HepG2 (cell line): ENCODE measurements around the gene PHYHIPL. TPM values are rescaled to one million over a fixed set of nuclear protein-coding genes. Genes with fewer than 3 reads are reported as not detected.

Source experiments
- ATAC-seq: fragments of 200-7000 bp; cut with Tn5 transposase; 3 replicates; pipeline ENCODE4 v1.9.1; 2020; ENCODE audit warnings: mild to moderate bottlenecking, moderate library complexity
- BruUV-seq: library from RNA; stranded (reverse); fragments of 400-500 nt; replicated peaks from 2 replicates; lab custom pipeline; 2021; lab: Mats Ljungman, UMichigan
- CTCF ChIA-PET: fragments of 300-600 bp; formaldehyde crosslinking; extraction: SDS; loops from one replicate; lab custom pipeline; 2021; ENCODE audit warnings: low total read pairs, inconsistent platforms, low intra/inter-chr PET ratio; lab: Yijun Ruan, JAX
- POLR2A ChIA-PET: fragments of 350-600 bp; sonication (Branson Sonifier 250); formaldehyde crosslinking; loops from one replicate; lab custom pipeline; 2020; ENCODE audit warnings: antibody characterized with exemption, inconsistent platforms; lab: Yijun Ruan, JAX
- DNase-seq: peaks from one replicate; pipeline ENCODE4 v3.0.0-alpha.2; 2015; ENCODE audit warnings: low spot score
- FAIRE-seq: peaks from 3 replicates; lab custom pipeline; 2011; peaks lifted over from hg19 to GRCh38; lab: Jason Lieb, UNC
- H2AFZ ChIP-seq: one replicate; pipeline ENCODE4 v1.6.1; 2011; ENCODE audit warnings: low read length, inconsistent platforms
- H3K27ac ChIP-seq: fragments of 300-600 bp; 3 replicates; pipeline ENCODE4 v1.8.0; 2011; ENCODE audit warnings: mixed run types, mild to moderate bottlenecking, mixed read lengths, low read length, inconsistent platforms; ENCODE audit not compliant: insufficient read depth; ENCODE audit errors: extremely low read length
- H3K27me3 ChIP-seq, 2 experiments: fragments of 200-600 bp in 1 of 2; 2 replicates in 1 of 2; 3 replicates in 1 of 2; pipeline versions ENCODE4 v1.6.0 to v1.8.0; 2011; ENCODE audit warnings: low read length in 2 of 2, mild to moderate bottlenecking in 2 of 2, moderate library complexity in 2 of 2, inconsistent platforms in 1 of 2; ENCODE audit not compliant: insufficient read depth in 2 of 2, control insufficient read depth in 1 of 2
- H3K36me3 ChIP-seq, 2 experiments: fragments of 200-600 bp in 1 of 2; replicated peaks in 1 of 2; 2 replicates in 1 of 2; 3 replicates in 1 of 2; pipeline versions ENCODE4 v1.5.1 to v1.8.0; 2011; ENCODE audit warnings: low read length in 2 of 2, inconsistent platforms in 1 of 2; ENCODE audit not compliant: insufficient read depth in 2 of 2, control insufficient read depth in 1 of 2
- H3K4me1 ChIP-seq: 2 replicates; pipeline ENCODE4 v1.5.1; 2012; ENCODE audit warnings: low read length, inconsistent platforms; ENCODE audit not compliant: insufficient read depth
- H3K4me2 ChIP-seq: 2 replicates; pipeline ENCODE4 v1.6.0; 2011; ENCODE audit warnings: low read depth, low read length, inconsistent platforms
- H3K4me3 ChIP-seq, 3 experiments: fragments of 200-600 bp in 1 of 3; sonication (generic), shearing (Covaris generic) in 1 of 3; replicated peaks in 1 of 3; 2 replicates each; pipeline ENCODE4 v1.5.1; 2011 to 2016; ENCODE audit warnings: low read length in 3 of 3, inconsistent platforms in 2 of 3, low read depth in 2 of 3, mild to moderate bottlenecking in 2 of 3, control low read depth in 1 of 3, mixed read lengths in 1 of 3; ENCODE audit not compliant: insufficient read depth in 1 of 3
- H3K79me2 ChIP-seq: one replicate; pipeline ENCODE4 v1.6.1; 2011; ENCODE audit warnings: low read length, inconsistent platforms; ENCODE audit not compliant: insufficient read depth
- H3K9ac ChIP-seq: 2 replicates; pipeline ENCODE4 v1.6.0; 2011; ENCODE audit warnings: mild to moderate bottlenecking, low read depth, low read length, inconsistent platforms; ENCODE audit not compliant: insufficient read depth
- H3K9me3 ChIP-seq: 2 replicates; pipeline ENCODE4 v1.5.1; 2012; ENCODE audit warnings: mild to moderate bottlenecking, low read length
- H4K20me1 ChIP-seq: 2 replicates; pipeline ENCODE4 v1.6.0; 2011; ENCODE audit warnings: inconsistent platforms, mild to moderate bottlenecking, low read length, moderate library complexity; ENCODE audit not compliant: insufficient read depth
- CEBPG ChIP-seq: IDR thresholded peaks from 2 replicates; pipeline ENCODE4 v1.6.1; 2016
- FOXA1 ChIP-seq, 2 experiments: fragments of 450-650 bp in 1 of 2; sonication (generic) in 1 of 2; formaldehyde crosslinking in 1 of 2; IDR thresholded peaks; 2 replicates each; pipeline versions ENCODE4 v1.4.0 to v1.6.1; 2016 to 2020; ENCODE audit warnings: missing genetic modification reagents in 1 of 2
- GATAD2A ChIP-seq: IDR thresholded peaks from 2 replicates; pipeline ENCODE4 v1.6.1; 2016
- ISL2 ChIP-seq: sonication (generic); formaldehyde crosslinking; IDR thresholded peaks from 2 replicates; pipeline ENCODE4 v1.5.0; 2020; ENCODE audit warnings: missing genetic modification reagents
- MXD1 ChIP-seq: sonication (generic); formaldehyde crosslinking; IDR thresholded peaks from 2 replicates; pipeline ENCODE4 v1.4.0; 2020; ENCODE audit warnings: mild to moderate bottlenecking, missing genetic modification reagents
- SIX1 ChIP-seq: sonication (generic); formaldehyde crosslinking; IDR thresholded peaks from 2 replicates; pipeline ENCODE4 v1.4.0; 2020; ENCODE audit warnings: missing genetic modification reagents, borderline replicate concordance
- SOX13 ChIP-seq, 3 experiments: fragments of 450-650 bp in 1 of 3; sonication (generic) in 1 of 3; formaldehyde crosslinking in 1 of 3; IDR thresholded peaks in 2 of 3; conservative IDR thresholded peaks in 1 of 3; 2 replicates each; pipeline versions ENCODE4 v1.5.0 to v1.6.1; 2016 to 2020; ENCODE audit warnings: antibody characterized with exemption in 1 of 3, mild to moderate bottlenecking in 1 of 3, missing compliant biosample characterization in 1 of 3, missing genetic modification reagents in 1 of 3, moderate library complexity in 1 of 3
- SOX5 ChIP-seq: IDR thresholded peaks from 2 replicates; pipeline ENCODE4 v1.6.1; 2016; ENCODE audit warnings: borderline replicate concordance
- SOX6 ChIP-seq, 2 experiments: fragments of 450-650 bp in 1 of 2; sonication (generic) in 1 of 2; formaldehyde crosslinking in 1 of 2; IDR thresholded peaks; 2 replicates each; pipeline versions ENCODE4 v1.4.0 to v1.6.1; 2017 to 2020; ENCODE audit warnings: antibody characterized with exemption in 1 of 2, mild to moderate bottlenecking in 1 of 2, missing genetic modification reagents in 1 of 2
- TGIF2 ChIP-seq: IDR thresholded peaks from 2 replicates; pipeline ENCODE4 v1.6.1; 2016; ENCODE audit warnings: control low read depth, missing compliant biosample characterization
- ZBTB21 ChIP-seq: sonication (generic); formaldehyde crosslinking; IDR thresholded peaks from 2 replicates; pipeline ENCODE4 v1.4.0; 2020; ENCODE audit warnings: missing genetic modification reagents
- ZMYM4 ChIP-seq: sonication (generic); formaldehyde crosslinking; IDR thresholded peaks from 2 replicates; pipeline ENCODE4 v1.8.1; 2023; ENCODE audit warnings: mild to moderate bottlenecking, missing genetic modification reagents
- ZNF644 ChIP-seq: IDR thresholded peaks from 2 replicates; pipeline ENCODE4 v1.6.1; 2016; ENCODE audit warnings: low read depth
- WGBS: methylation state at CpG from one replicate; pipeline ENCODE4 v1.1.6; 2017; ENCODE audit warnings: low lambda C conversion rate; 5-methylcytosine and 5-hydroxymethylcytosine counted together
- in situ Hi-C: cut with HindIII; loops from 2 replicates; pipeline ENCODE4 v1.10.0; 2017; ENCODE audit warnings: low pct_unique_long_range_greater_than_20kb; ENCODE audit not compliant: extremely low pct_ligation_motif_present
- intact Hi-C: fragments of 100-400 bp; cut with micrococcal nuclease; formaldehyde crosslinking; loops from one replicate; pipeline ENCODE4 v1.10.0; 2022; ENCODE audit not compliant: unreplicated experiment
- polyA plus RNA-seq, 8 experiments: library from polyadenylated mRNA; depleted of rRNA in 3 of 8; stranded (reverse) in 7 of 8; unstranded in 1 of 8; fragments of >200 nt; fragmentation: Illumina TruSeq in 4 of 8; extraction: Trizol in 4 of 8; gene quantifications; 2 replicates each; pipeline versions ENCODE4 v1.2.1 to v1.2.3, GENCODE V29; 2011 to 2016; ENCODE audit warnings: low read depth in 4 of 8, missing spikeins in 1 of 8, mixed read lengths in 1 of 8; ENCODE audit not compliant: insufficient read depth in 1 of 8
- total RNA-seq, 5 experiments: library from RNA; depleted of rRNA; stranded (reverse); fragments of >200 nt; fragmentation: Illumina TruSeq; extraction: Trizol; gene quantifications; 2 replicates each; pipeline ENCODE4 v1.2.3, GENCODE V29; 2016; ENCODE audit warnings: low read depth in 1 of 5
- TF ChIP-seq, protein P1 (sequence below): sonication (generic); formaldehyde crosslinking; IDR thresholded peaks from 2 replicates; pipeline ENCODE4 v1.4.0; 2020; ENCODE audit warnings: mild to moderate bottlenecking, missing genetic modification reagents
- TF ChIP-seq, protein P2 (sequence below), 2 experiments: sonication (generic) in 1 of 2; formaldehyde crosslinking in 1 of 2; IDR thresholded peaks; 2 replicates each; pipeline versions ENCODE4 v1.6.1 to v1.9.0; 2014 to 2022; ENCODE audit warnings: antibody characterized with exemption in 1 of 2, borderline replicate concordance in 1 of 2, inconsistent platforms in 1 of 2, low read depth in 1 of 2, missing genetic modification reagents in 1 of 2

The PHYHIPL gene
- total and polyA plus RNA-seq, 2 of the 13 experiments (the other 11 are each of a cell fraction or from before 2014, with no cell fraction given) = 40.6 to 78.5 TPM

DNA sequence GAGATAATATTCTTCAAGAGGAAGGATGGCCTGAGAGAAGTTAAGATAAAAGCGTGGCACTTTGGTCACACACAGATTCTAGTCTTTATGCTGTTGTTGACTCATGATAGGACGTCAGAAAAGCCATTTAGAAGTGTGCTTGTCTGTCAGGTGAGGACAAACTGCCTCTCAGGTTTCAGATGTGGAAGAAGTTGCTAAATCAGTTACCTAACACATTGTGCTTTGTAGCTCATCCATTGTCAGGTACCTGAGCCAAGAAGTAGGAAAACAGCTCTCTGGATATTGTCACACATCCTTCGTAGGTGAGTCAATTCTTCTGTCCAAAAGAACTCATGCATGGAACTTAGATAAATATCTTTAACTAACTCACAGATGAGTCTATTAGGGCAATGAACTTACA is 49.5 kb upstream of the PHYHIPL start:
- no peak for FAIRE-seq
- intact Hi-C loops = no loop called here

More for the DNA sequence above, 49.5 kb upstream of the PHYHIPL start:
- POLR2A ChIA-PET = no interaction called here
- in situ Hi-C loops = no loop called here
- H3K27ac ChIP-seq = no peak overlapping the region
- no peaks in the 10 kb centered on the region for H3K79me2 ChIP-seq
- H3K4me3 ChIP-seq = no peak overlapping the region
- H3K27me3 ChIP-seq = no peaks in the 10 kb centered on the region
- H3K9me3 ChIP-seq = no peaks in the 10 kb centered on the region
- 0 out of 2 replicates have a peak overlapping the region, but pooled peaks have one; percentile 6 for H3K4me2 ChIP-seq
- no peak overlapping the region for H3K9ac ChIP-seq
- WGBS = 55% methylated on average over 3 of the region's 3 CpGs
- TF ChIP-seq ZMYM4 (CRISPR knock-in tag) = 0 out of 2 replicates have a peak, but pooled peaks have one; percentile 29
- peak; percentile 56 for TF ChIP-seq SOX13 (IDR thresholded peaks at IDR 0.05)
- TF ChIP-seq SOX13 (CRISPR knock-in tag; conservative IDR thresholded peaks at IDR 0.05 in 1 of 2, IDR thresholded peaks at IDR 0.05 in 1 of 2) = peak in 1 of 2 experiments; percentile 79; a peak in 2 of 4 replicates
- 0 out of 2 replicates have a peak, but pooled peaks have one; percentile 27 for TF ChIP-seq ZNF644 (CRISPR knock-in tag)
- no peak for TF ChIP-seq SOX6 (IDR thresholded peaks at IDR 0.05)
- TF ChIP-seq SOX6 (CRISPR knock-in tag; IDR thresholded peaks at IDR 0.05) = peak; percentile 72
- peak; percentile 18; the same call in 1 of the 2 replicates for TF ChIP-seq TGIF2 (CRISPR knock-in tag)
- peak; percentile 77; the same call in 1 of the 2 replicates for TF ChIP-seq SIX1 (CRISPR knock-in tag)
- no peak for TF ChIP-seq ZBTB21 (CRISPR knock-in tag)
- TF ChIP-seq SOX5 (CRISPR knock-in tag) = peak; percentile 83
- TF ChIP-seq, protein P1, sequence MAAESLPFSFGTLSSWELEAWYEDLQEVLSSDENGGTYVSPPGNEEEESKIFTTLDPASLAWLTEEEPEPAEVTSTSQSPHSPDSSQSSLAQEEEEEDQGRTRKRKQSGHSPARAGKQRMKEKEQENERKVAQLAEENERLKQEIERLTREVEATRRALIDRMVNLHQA (CRISPR knock-in tag) = no peak
- TF ChIP-seq ISL2 = 0 out of 2 replicates have a peak, but pooled peaks have one; percentile 25
- peak; percentile 26; the same call in 1 of the 2 replicates for TF ChIP-seq GATAD2A
- TF ChIP-seq, protein P2, sequence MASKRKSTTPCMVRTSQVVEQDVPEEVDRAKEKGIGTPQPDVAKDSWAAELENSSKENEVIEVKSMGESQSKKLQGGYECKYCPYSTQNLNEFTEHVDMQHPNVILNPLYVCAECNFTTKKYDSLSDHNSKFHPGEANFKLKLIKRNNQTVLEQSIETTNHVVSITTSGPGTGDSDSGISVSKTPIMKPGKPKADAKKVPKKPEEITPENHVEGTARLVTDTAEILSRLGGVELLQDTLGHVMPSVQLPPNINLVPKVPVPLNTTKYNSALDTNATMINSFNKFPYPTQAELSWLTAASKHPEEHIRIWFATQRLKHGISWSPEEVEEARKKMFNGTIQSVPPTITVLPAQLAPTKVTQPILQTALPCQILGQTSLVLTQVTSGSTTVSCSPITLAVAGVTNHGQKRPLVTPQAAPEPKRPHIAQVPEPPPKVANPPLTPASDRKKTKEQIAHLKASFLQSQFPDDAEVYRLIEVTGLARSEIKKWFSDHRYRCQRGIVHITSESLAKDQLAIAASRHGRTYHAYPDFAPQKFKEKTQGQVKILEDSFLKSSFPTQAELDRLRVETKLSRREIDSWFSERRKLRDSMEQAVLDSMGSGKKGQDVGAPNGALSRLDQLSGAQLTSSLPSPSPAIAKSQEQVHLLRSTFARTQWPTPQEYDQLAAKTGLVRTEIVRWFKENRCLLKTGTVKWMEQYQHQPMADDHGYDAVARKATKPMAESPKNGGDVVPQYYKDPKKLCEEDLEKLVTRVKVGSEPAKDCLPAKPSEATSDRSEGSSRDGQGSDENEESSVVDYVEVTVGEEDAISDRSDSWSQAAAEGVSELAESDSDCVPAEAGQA (IDR thresholded peaks at IDR 0.05; ENCODE audit: low read depth) = no peak
- TF ChIP-seq, protein P2 (CRISPR knock-in tag; IDR thresholded peaks at IDR 0.05; ENCODE audit: borderline replicate concordance) = no peak
- TF ChIP-seq MXD1 (CRISPR knock-in tag) = no peak
- TF ChIP-seq FOXA1 (IDR thresholded peaks at IDR 0.05) = no peak
- TF ChIP-seq FOXA1 (CRISPR knock-in tag; IDR thresholded peaks at IDR 0.05) = peak; percentile 19; the same call in 1 of the 2 replicates
- TF ChIP-seq CEBPG (CRISPR knock-in tag) = peak; percentile 43; the same call in 1 of the 2 replicates
- H2AFZ ChIP-seq = peak overlapping the region; percentile 91
- CTCF ChIA-PET = no interaction called here
- ATAC-seq = no peak
- no peaks in the 10 kb centered on the region for H4K20me1 ChIP-seq
- BruUV-seq = no TSS peak
- DNase-seq = peak; percentile 64
- peaks cover 22% of the 10 kb centered on the region for H3K4me1 ChIP-seq
- no peaks in the 10 kb centered on the region for H3K36me3 ChIP-seq
